Memory B cell (primary cell): ENCODE measurements around the gene LDLRAD3.
"Not testable (repeated sequence)": the region's sequence is repeated elsewhere in the genome, so short reads cannot be mapped to it uniquely, and the experiment has no call there.

Experiments used
- ATAC-seq: fragments of 150-1000 bp; cut with Tn5 transposase; 2 replicates; pipeline ENCODE4 v1.10.0; 2021; ENCODE audit warnings: low read depth, mild to moderate bottlenecking, moderate library complexity
- DNase-seq, 2 donors: peaks; one replicate each; pipeline ENCODE4 v3.0.0; 2022; ENCODE audit warnings: low spot score in 2 of 2
- H3K27ac Mint-ChIP-seq: one replicate; pipeline ENCODE4 v1.8.0; 2022; ENCODE audit warnings: mild to moderate bottlenecking, moderate library complexity, mixed read lengths
- H3K27me3 Mint-ChIP-seq: one replicate; pipeline ENCODE4 v1.8.0; 2022; ENCODE audit warnings: mixed read lengths
- H3K36me3 Mint-ChIP-seq: one replicate; pipeline ENCODE4 v1.8.0; 2022; ENCODE audit warnings: mild to moderate bottlenecking, mixed read lengths
- H3K4me1 Mint-ChIP-seq: one replicate; pipeline ENCODE4 v1.8.0; 2022; ENCODE audit warnings: mixed read lengths
- H3K4me3 Mint-ChIP-seq: one replicate; pipeline ENCODE4 v1.8.0; 2022; ENCODE audit warnings: mild to moderate bottlenecking, moderate library complexity, mixed read lengths
- H3K9me3 Mint-ChIP-seq: one replicate; pipeline ENCODE4 v1.8.0; 2022; ENCODE audit warnings: mixed read lengths

The LDLRAD3 gene

GRCh38 chr11:36002796-36003195, 58.9 kb downstream of the LDLRAD3 start:
- no peak for ATAC-seq
- no peak overlapping the region for H3K27ac Mint-ChIP-seq

GRCh38 chr11:36006556-36006955, 62.7 kb downstream of the LDLRAD3 start:
- peaks cover 13% of the 10 kb centered on the region for H3K9me3 Mint-ChIP-seq
- no peak overlapping the region for H3K4me3 Mint-ChIP-seq
- H3K36me3 Mint-ChIP-seq: no peaks in the 10 kb centered on the region
- no peak for ATAC-seq
- no peaks in the 10 kb centered on the region for H3K4me1 Mint-ChIP-seq
- H3K27ac Mint-ChIP-seq: no peak overlapping the region
- no peak for DNase-seq
- peaks cover 7% of the 10 kb centered on the region for H3K27me3 Mint-ChIP-seq

More at GRCh38 chr11:36002796-36003195, 58.9 kb downstream of the LDLRAD3 start:
- H3K9me3 Mint-ChIP-seq: peaks cover 13% of the 10 kb centered on the region
- DNase-seq: no peak
- H3K4me3 Mint-ChIP-seq: no peak overlapping the region
- H3K27me3 Mint-ChIP-seq: peaks cover 7% of the 10 kb centered on the region
- H3K36me3 Mint-ChIP-seq: no peaks in the 10 kb centered on the region
- no peaks in the 10 kb centered on the region for H3K4me1 Mint-ChIP-seq

- ATAC-seq: no peak
- H3K36me3 Mint-ChIP-seq: no peaks in the 10 kb centered on the region
- H3K9me3 Mint-ChIP-seq: peaks cover 13% of the 10 kb centered on the region
- H3K4me1 Mint-ChIP-seq: no peaks in the 10 kb centered on the region
- peaks cover 6% of the 10 kb centered on the region for H3K27me3 Mint-ChIP-seq
- H3K4me3 Mint-ChIP-seq: no peak overlapping the region
- H3K27ac Mint-ChIP-seq: no peak overlapping the region
- DNase-seq: no peak
These were observed 63.3 kb downstream of the LDLRAD3 start for GRCh38 chr11:36007127-36007655.

- H3K4me1 Mint-ChIP-seq: no peaks in the 10 kb centered on the region
- ATAC-seq: no peak
- no peak for DNase-seq
- H3K9me3 Mint-ChIP-seq: peaks cover 11% of the 10 kb centered on the region
- H3K27ac Mint-ChIP-seq: no peak overlapping the region
- H3K27me3 Mint-ChIP-seq: peaks cover 3% of the 10 kb centered on the region
- H3K36me3 Mint-ChIP-seq: no peaks in the 10 kb centered on the region
- H3K4me3 Mint-ChIP-seq: no peak overlapping the region
These were observed 64.7 kb downstream of the LDLRAD3 start for GRCh38 chr11:36008584-36008983.

GRCh38 chr11:36009473-36009872, 65.6 kb downstream of the LDLRAD3 start:
- Mint-ChIP-seq H3K9me3 (peaks cover 8% of the 10 kb centered on the region), H3K4me1 (no peaks in the 10 kb centered on the region), H3K27ac (no peak overlapping the region), H3K36me3 (no peaks in the 10 kb centered on the region), H3K4me3 (no peak overlapping the region), H3K27me3 (peaks cover 4% of the 10 kb centered on the region)
- ATAC-seq: no peak
- DNase-seq: no peak

- ATAC-seq (no peak), DNase-seq (no peak)
- Mint-ChIP-seq H3K27ac (no peak overlapping the region), H3K36me3 (no peaks in the 10 kb centered on the region), H3K27me3 (peaks cover 4% of the 10 kb centered on the region), H3K9me3 (peaks cover 6% of the 10 kb centered on the region), H3K4me1 (no peaks in the 10 kb centered on the region), H3K4me3 (no peak overlapping the region)
These were observed 66.3 kb downstream of the LDLRAD3 start for GRCh38 chr11:36010010-36010740.

GRCh38 chr11:36011574-36011973, 67.7 kb downstream of the LDLRAD3 start:
- no peak overlapping the region for H3K27ac Mint-ChIP-seq
- peaks cover 4% of the 10 kb centered on the region for H3K27me3 Mint-ChIP-seq
- no peak overlapping the region for H3K4me3 Mint-ChIP-seq
- DNase-seq (no peak), ATAC-seq (no peak)
- peaks cover 1% of the 10 kb centered on the region for H3K9me3 Mint-ChIP-seq
- no peaks in the 10 kb centered on the region for H3K36me3 Mint-ChIP-seq
- H3K4me1 Mint-ChIP-seq: no peaks in the 10 kb centered on the region

GRCh38 chr11:36012455-36012854, 68.6 kb downstream of the LDLRAD3 start:
- Mint-ChIP-seq H3K9me3 (peaks cover 1% of the 10 kb centered on the region), H3K4me1 (no peaks in the 10 kb centered on the region), H3K27me3 (peaks cover 4% of the 10 kb centered on the region), H3K36me3 (no peaks in the 10 kb centered on the region), H3K27ac (no peak overlapping the region), H3K4me3 (no peak overlapping the region)
- DNase-seq (no peak), ATAC-seq (no peak)

GRCh38 chr11:36012979-36013378, 69.1 kb downstream of the LDLRAD3 start:
- ATAC-seq: no peak
- H3K4me1 Mint-ChIP-seq: no peaks in the 10 kb centered on the region

GRCh38 chr11:36013446-36013845, 69.6 kb downstream of the LDLRAD3 start:
- not testable (repeated sequence) for H3K36me3 Mint-ChIP-seq, ATAC-seq, H3K27me3 Mint-ChIP-seq, H3K4me3 Mint-ChIP-seq, H3K4me1 Mint-ChIP-seq, H3K27ac Mint-ChIP-seq, H3K9me3 Mint-ChIP-seq, DNase-seq

More at GRCh38 chr11:36012979-36013378, 69.1 kb downstream of the LDLRAD3 start:
- Mint-ChIP-seq H3K9me3 (no peaks in the 10 kb centered on the region), H3K27ac (no peak overlapping the region), H3K27me3 (peaks cover 4% of the 10 kb centered on the region), H3K4me3 (no peak overlapping the region), H3K36me3 (no peaks in the 10 kb centered on the region)
- DNase-seq: no peak

- peaks cover 4% of the 10 kb centered on the region for H3K27me3 Mint-ChIP-seq
- DNase-seq (no peak), ATAC-seq (no peak)
- no peaks in the 10 kb centered on the region for H3K4me1 Mint-ChIP-seq
- no peaks in the 10 kb centered on the region for H3K9me3 Mint-ChIP-seq
- H3K27ac Mint-ChIP-seq: no peak overlapping the region
- no peak overlapping the region for H3K4me3 Mint-ChIP-seq
- no peaks in the 10 kb centered on the region for H3K36me3 Mint-ChIP-seq
These were observed 70.4 kb downstream of the LDLRAD3 start for GRCh38 chr11:36013950-36014897.

GRCh38 chr11:36014898-36015665, 71.2 kb downstream of the LDLRAD3 start:
- H3K9me3 Mint-ChIP-seq: no peaks in the 10 kb centered on the region
- no peaks in the 10 kb centered on the region for H3K36me3 Mint-ChIP-seq
- no peak for DNase-seq
- no peaks in the 10 kb centered on the region for H3K4me1 Mint-ChIP-seq
- no peak overlapping the region for H3K27ac Mint-ChIP-seq
- H3K4me3 Mint-ChIP-seq: no peak overlapping the region
- no peak for ATAC-seq
- peaks cover 4% of the 10 kb centered on the region for H3K27me3 Mint-ChIP-seq

GRCh38 chr11:36015799-36016198, 71.9 kb downstream of the LDLRAD3 start:
- H3K4me3 Mint-ChIP-seq: no peak overlapping the region
- no peak overlapping the region for H3K27ac Mint-ChIP-seq
- H3K9me3 Mint-ChIP-seq: no peaks in the 10 kb centered on the region
- DNase-seq (no peak), ATAC-seq (no peak)
- H3K36me3 Mint-ChIP-seq: no peaks in the 10 kb centered on the region
- H3K27me3 Mint-ChIP-seq: peaks cover 5% of the 10 kb centered on the region
- H3K4me1 Mint-ChIP-seq: no peaks in the 10 kb centered on the region
